HCT116 (cell line): ENCODE measurements around the gene URAD. TPM values are rescaled to one million over a fixed set of nuclear protein-coding genes. Genes with fewer than 3 reads are reported as not detected.

Experiments
- ATAC-seq: fragments of 200-7000 bp; cut with Tn5 transposase; 2 replicates; pipeline ENCODE4 v1.9.1; 2020; ENCODE audit warnings: mild to moderate bottlenecking, moderate library complexity
- BruUV-seq: library from RNA; stranded (reverse); fragments of 400-500 nt; replicated peaks from 2 replicates; lab custom pipeline; 2021; lab: Mats Ljungman, UMichigan
- CTCF ChIA-PET: fragments of 300-600 bp; sonication (Branson Sonifier 250); formaldehyde crosslinking; loops from one replicate; lab custom pipeline; 2021; ENCODE audit warnings: antibody characterized with exemption; lab: Charles Lee
- POLR2A ChIA-PET: fragments of 300-600, 350-600 bp; sonication (Branson Sonifier 250); formaldehyde crosslinking; loops from one replicate; lab custom pipeline; 2021; ENCODE audit warnings: antibody characterized with exemption; lab: Charles Lee
- RAD21 ChIA-PET, 2 experiments: fragments of 300-600 bp; sonication (Branson Sonifier 250); formaldehyde crosslinking; loops; one replicate each; lab custom pipeline; 2023; ENCODE audit warnings: low total read pairs in 2 of 2; ENCODE audit not compliant: uncharacterized antibody in 2 of 2, unreplicated experiment in 2 of 2, low non-redundant PET in 1 of 2; lab: Charles Lee
- DNase-seq: peaks from one replicate; pipeline ENCODE4 v3.0.0-alpha.2; 2010; ENCODE audit warnings: low read depth, low spot score
- H2AFZ ChIP-seq: fragments of 200-600 bp; shearing (Covaris generic), sonication (generic); 2 replicates; pipeline ENCODE4 v1.6.1; 2017; ENCODE audit warnings: low read depth, mixed run types, mixed read lengths, antibody characterized with exemption, low read length; ENCODE audit not compliant: poor library complexity, severe bottlenecking
- H3K27ac ChIP-seq: 2 replicates; pipeline ENCODE4 v1.5.1; 2012; ENCODE audit warnings: low read depth, low read length
- H3K27me3 ChIP-seq: fragments of 200-600 bp; sonication (generic); 2 replicates; pipeline ENCODE4 v1.6.1; 2016; ENCODE audit warnings: mixed run types, low read length, mixed read lengths; ENCODE audit not compliant: insufficient read depth
- H3K36me3 ChIP-seq, 2 experiments: fragments of 200-500 bp in 1 of 2; fragments of 200-600 bp in 1 of 2; sonication (Bioruptor generic) in 1 of 2; sonication (generic) in 1 of 2; 2 replicates each; pipeline versions ENCODE4 v1.5.1 to v1.6.1; 2014 to 2016; ENCODE audit warnings: low read length in 2 of 2, inconsistent platforms in 1 of 2, mixed read lengths in 1 of 2, mixed run types in 1 of 2; ENCODE audit not compliant: insufficient read depth in 2 of 2, control insufficient read depth in 1 of 2
- H3K4me1 ChIP-seq, 2 experiments: fragments of 200-600 bp in 1 of 2; sonication (generic) in 1 of 2; 2 replicates each; pipeline versions ENCODE4 v1.5.1 to v1.6.1; 2012 to 2017; ENCODE audit warnings: low read length in 2 of 2, inconsistent platforms in 1 of 2, mild to moderate bottlenecking in 1 of 2, mixed read lengths in 1 of 2, mixed run types in 1 of 2, moderate library complexity in 1 of 2; ENCODE audit not compliant: insufficient read depth in 2 of 2, control insufficient read depth in 1 of 2
- H3K4me2 ChIP-seq: fragments of 200-600 bp; sonication (generic); 2 replicates; pipeline ENCODE4 v1.6.1; 2017; ENCODE audit warnings: mixed run types, low read length, mixed read lengths
- H3K4me3 ChIP-seq, 2 experiments: fragments of 200-600 bp in 1 of 2; sonication (generic) in 1 of 2; replicated peaks in 1 of 2; 2 replicates each; pipeline ENCODE4 v1.5.1; 2011 to 2016; ENCODE audit warnings: low read length in 2 of 2, control low read depth in 1 of 2, low read depth in 1 of 2, mild to moderate bottlenecking in 1 of 2, mixed read lengths in 1 of 2, mixed run types in 1 of 2
- H3K79me2 ChIP-seq: fragments of 200-600 bp; sonication (generic); 2 replicates; pipeline ENCODE4 v1.6.1; 2017; ENCODE audit warnings: mild to moderate bottlenecking, mixed run types, low read length, moderate library complexity, mixed read lengths; ENCODE audit not compliant: insufficient read depth
- H3K9ac ChIP-seq: fragments of 200-600 bp; sonication (generic); 2 replicates; pipeline ENCODE4 v1.6.1; 2016; ENCODE audit warnings: low read length, mixed read lengths
- H3K9me2 ChIP-seq: fragments of 200-600 bp; sonication (generic), shearing (Covaris generic); 2 replicates; pipeline ENCODE4 v1.6.1; 2017; ENCODE audit warnings: mixed run types, mild to moderate bottlenecking, moderate library complexity; ENCODE audit not compliant: insufficient read depth
- H3K9me3 ChIP-seq, 2 experiments: fragments of 200-500 bp in 1 of 2; fragments of 200-600 bp in 1 of 2; sonication (Bioruptor generic) in 1 of 2; sonication (generic) in 1 of 2; 2 replicates each; pipeline ENCODE4 v1.6.1; 2014 to 2017; ENCODE audit warnings: low read length in 2 of 2, mixed read lengths in 2 of 2, inconsistent platforms in 1 of 2, low read depth in 1 of 2, mild to moderate bottlenecking in 1 of 2, mixed run types in 1 of 2, moderate library complexity in 1 of 2; ENCODE audit not compliant: control insufficient read depth in 1 of 2, insufficient read depth in 1 of 2
- H4K20me1 ChIP-seq: fragments of 200-600 bp; sonication (generic), shearing (Covaris generic); 2 replicates; pipeline ENCODE4 v1.6.1; 2017; ENCODE audit warnings: mixed run types, mild to moderate bottlenecking, moderate library complexity; ENCODE audit not compliant: insufficient read depth
- EGR1 ChIP-seq: IDR thresholded peaks from 2 replicates; pipeline ENCODE4 v1.6.1; 2012; ENCODE audit warnings: low read depth
- ELF1 ChIP-seq: IDR thresholded peaks from 2 replicates; pipeline ENCODE4 v1.6.1; 2012; ENCODE audit warnings: low read depth, borderline replicate concordance
- FOSL1 ChIP-seq: IDR thresholded peaks from 2 replicates; pipeline ENCODE4 v1.6.1; 2012; ENCODE audit warnings: low read depth
- JUND ChIP-seq: IDR thresholded peaks from 2 replicates; pipeline ENCODE4 v1.6.1; 2012
- POLR2A ChIP-seq: IDR thresholded peaks from 2 replicates; pipeline ENCODE4 v1.7.0; 2011; ENCODE audit warnings: borderline replicate concordance; ENCODE audit not compliant: insufficient read depth, insufficient read length; ENCODE audit errors: extremely low read depth
- POLR2AphosphoS5 ChIP-seq: IDR thresholded peaks from 2 replicates; pipeline ENCODE4 v1.6.1; 2011; ENCODE audit warnings: mild to moderate bottlenecking, low read depth, low read length, moderate library complexity
- SIN3A ChIP-seq: IDR thresholded peaks from 2 replicates; pipeline ENCODE4 v1.6.1; 2012; ENCODE audit warnings: low read depth
- SRF ChIP-seq: IDR thresholded peaks from 2 replicates; pipeline ENCODE4 v1.6.1; 2012; ENCODE audit warnings: low read depth
- TCF7L2 ChIP-seq: IDR thresholded peaks from 2 replicates; pipeline ENCODE4 v1.7.0; 2011; ENCODE audit warnings: borderline replicate concordance, inconsistent platforms; ENCODE audit not compliant: insufficient read depth, insufficient read length; ENCODE audit errors: extremely low read depth
- YY1 ChIP-seq: IDR thresholded peaks from 2 replicates; pipeline ENCODE4 v1.6.1; 2011; ENCODE audit warnings: low read length, low read depth, moderate library complexity, mild to moderate bottlenecking; ENCODE audit not compliant: insufficient replicate concordance; ENCODE audit errors: extremely low read depth
- ZFX ChIP-seq: fragments of 450-650 bp; IDR thresholded peaks from 2 replicates; pipeline ENCODE4 v1.6.1; 2017
- ZNF274 ChIP-seq: fragments of 200-500 bp; sonication (Bioruptor generic); IDR thresholded peaks from 2 replicates; pipeline ENCODE4 v1.6.1; 2014; ENCODE audit warnings: mild to moderate bottlenecking, low read depth, low read length, inconsistent platforms
- intact Hi-C: fragments of 100-400 bp; cut with micrococcal nuclease; formaldehyde crosslinking; loops from 2 replicates; pipeline ENCODE4 v1.10.0; 2022
- total RNA-seq: library from RNA; stranded (reverse); gene quantifications from one replicate; pipeline ENCODE4 v1.2.1, GENCODE V29; 2021; ENCODE audit not compliant: unreplicated experiment
- TF ChIP-seq, protein P1 (sequence below): IDR thresholded peaks from 2 replicates; pipeline ENCODE4 v1.6.1; 2012; ENCODE audit warnings: low read depth
- TF ChIP-seq, protein P2 (sequence below), 3 experiments: fragments of 200-600 bp in 1 of 3; sonication (generic) in 1 of 3; IDR thresholded peaks in 2 of 3; conservative IDR thresholded peaks in 1 of 3; 2 replicates each; pipeline ENCODE4 v1.5.1; 2012 to 2017; ENCODE audit warnings: low read depth in 2 of 3, low read length in 2 of 3, antibody characterized with exemption in 1 of 3, borderline replicate concordance in 1 of 3, control low read depth in 1 of 3, mild to moderate bottlenecking in 1 of 3, mixed read lengths in 1 of 3, mixed run types in 1 of 3, moderate library complexity in 1 of 3; ENCODE audit not compliant: insufficient read depth in 1 of 3

Gene URAD
- total RNA-seq, 1 experiment from 2014 or later = not detected

DNA sequence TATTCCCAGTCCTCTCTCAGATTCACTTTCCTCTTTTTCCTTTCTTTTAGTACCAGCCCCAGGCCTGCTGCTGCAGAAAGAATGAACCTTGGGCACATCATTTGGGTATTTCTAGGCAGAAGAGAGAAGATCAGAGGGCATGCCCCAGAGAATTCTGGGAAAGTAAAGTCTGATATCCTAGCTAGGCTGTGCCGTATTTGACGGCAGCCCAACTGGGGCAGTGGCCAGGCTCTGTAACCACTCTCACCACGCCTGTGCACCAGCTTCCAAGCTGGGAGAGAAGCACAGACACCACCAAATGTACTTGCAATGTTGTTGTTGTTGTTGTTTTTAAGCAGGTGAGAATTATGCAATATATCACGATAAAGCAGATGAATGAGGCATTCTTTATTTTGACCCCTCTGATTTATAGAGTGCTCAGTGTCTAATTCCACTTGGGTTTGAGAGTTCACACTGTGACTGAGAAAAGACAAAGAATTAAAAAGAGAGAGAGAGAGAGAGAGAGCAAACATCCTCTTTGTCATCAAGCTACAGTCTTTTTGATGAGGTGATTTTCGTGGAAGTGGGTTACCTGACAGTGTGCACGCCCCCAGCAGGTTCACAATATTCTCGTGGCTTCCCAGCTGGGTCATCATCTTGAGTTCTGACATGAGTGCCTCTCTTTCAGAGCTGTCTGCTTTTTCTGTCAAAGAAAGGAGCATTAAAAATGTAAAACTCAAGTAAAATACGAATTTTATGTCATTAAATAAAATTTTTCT, 39.3 kb upstream of the URAD start:
- DNase-seq (no peak), ATAC-seq (no peak)
- RAD21 ChIA-PET = interaction anchor here in 1 of 2 experiments (0.7 kb wide), 1 partner anchor 645 kb away, joined by 3 read pairs; no protein-coding TSS in a partner anchor
- Histone ChIP-seq H4K20me1 (no peaks in the 10 kb centered on the region), H3K9me2 (no peaks in the 10 kb centered on the region), H3K79me2 (no peaks in the 10 kb centered on the region), H3K27ac (no peak overlapping the region), H3K4me2 (no peak overlapping the region), H3K36me3 (no peaks in the 10 kb centered on the region), H3K27me3 (no peaks in the 10 kb centered on the region), H3K4me1 (no peaks in the 10 kb centered on the region), H3K4me3 (no peak overlapping the region), H3K9ac (no peak overlapping the region), H3K9me3 (no peaks in the 10 kb centered on the region), H2AFZ (no peak overlapping the region)
- POLR2A ChIA-PET = no interaction called here
- TF ChIP-seq ELF1 (no peak), EGR1 (no peak)
- intact Hi-C loops = no loop called here
- CTCF ChIA-PET = no interaction called here
- no TSS peak for BruUV-seq

- Histone ChIP-seq H3K4me2 (no peak overlapping the region), H3K27me3 (no peaks in the 10 kb centered on the region), H3K4me1 (no peaks in the 10 kb centered on the region), H3K79me2 (no peaks in the 10 kb centered on the region), H4K20me1 (no peaks in the 10 kb centered on the region), H3K4me3 (no peak overlapping the region), H3K36me3 (no peaks in the 10 kb centered on the region), H2AFZ (no peak overlapping the region), H3K9ac (no peak overlapping the region), H3K27ac (no peak overlapping the region), H3K9me3 (no peaks in the 10 kb centered on the region), H3K9me2 (no peaks in the 10 kb centered on the region)
- no TSS peak for BruUV-seq
- DNase-seq (no peak), ATAC-seq (no peak)
- ChIA-PET POLR2A (no interaction called here), RAD21 (no interaction called here), CTCF (no interaction called here)
- intact Hi-C loops = no loop called here
- TF ChIP-seq ZNF274 (no peak), TCF7L2 (no peak), FOSL1 (no peak), YY1 (no peak), SRF (no peak), POLR2A (no peak), JUND (no peak), POLR2AphosphoS5 (no peak), EGR1 (no peak), SIN3A (no peak), ZFX (no peak)
- TF ChIP-seq, protein P1, sequence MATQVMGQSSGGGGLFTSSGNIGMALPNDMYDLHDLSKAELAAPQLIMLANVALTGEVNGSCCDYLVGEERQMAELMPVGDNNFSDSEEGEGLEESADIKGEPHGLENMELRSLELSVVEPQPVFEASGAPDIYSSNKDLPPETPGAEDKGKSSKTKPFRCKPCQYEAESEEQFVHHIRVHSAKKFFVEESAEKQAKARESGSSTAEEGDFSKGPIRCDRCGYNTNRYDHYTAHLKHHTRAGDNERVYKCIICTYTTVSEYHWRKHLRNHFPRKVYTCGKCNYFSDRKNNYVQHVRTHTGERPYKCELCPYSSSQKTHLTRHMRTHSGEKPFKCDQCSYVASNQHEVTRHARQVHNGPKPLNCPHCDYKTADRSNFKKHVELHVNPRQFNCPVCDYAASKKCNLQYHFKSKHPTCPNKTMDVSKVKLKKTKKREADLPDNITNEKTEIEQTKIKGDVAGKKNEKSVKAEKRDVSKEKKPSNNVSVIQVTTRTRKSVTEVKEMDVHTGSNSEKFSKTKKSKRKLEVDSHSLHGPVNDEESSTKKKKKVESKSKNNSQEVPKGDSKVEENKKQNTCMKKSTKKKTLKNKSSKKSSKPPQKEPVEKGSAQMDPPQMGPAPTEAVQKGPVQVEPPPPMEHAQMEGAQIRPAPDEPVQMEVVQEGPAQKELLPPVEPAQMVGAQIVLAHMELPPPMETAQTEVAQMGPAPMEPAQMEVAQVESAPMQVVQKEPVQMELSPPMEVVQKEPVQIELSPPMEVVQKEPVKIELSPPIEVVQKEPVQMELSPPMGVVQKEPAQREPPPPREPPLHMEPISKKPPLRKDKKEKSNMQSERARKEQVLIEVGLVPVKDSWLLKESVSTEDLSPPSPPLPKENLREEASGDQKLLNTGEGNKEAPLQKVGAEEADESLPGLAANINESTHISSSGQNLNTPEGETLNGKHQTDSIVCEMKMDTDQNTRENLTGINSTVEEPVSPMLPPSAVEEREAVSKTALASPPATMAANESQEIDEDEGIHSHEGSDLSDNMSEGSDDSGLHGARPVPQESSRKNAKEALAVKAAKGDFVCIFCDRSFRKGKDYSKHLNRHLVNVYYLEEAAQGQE = no peak
- TF ChIP-seq, protein P2, sequence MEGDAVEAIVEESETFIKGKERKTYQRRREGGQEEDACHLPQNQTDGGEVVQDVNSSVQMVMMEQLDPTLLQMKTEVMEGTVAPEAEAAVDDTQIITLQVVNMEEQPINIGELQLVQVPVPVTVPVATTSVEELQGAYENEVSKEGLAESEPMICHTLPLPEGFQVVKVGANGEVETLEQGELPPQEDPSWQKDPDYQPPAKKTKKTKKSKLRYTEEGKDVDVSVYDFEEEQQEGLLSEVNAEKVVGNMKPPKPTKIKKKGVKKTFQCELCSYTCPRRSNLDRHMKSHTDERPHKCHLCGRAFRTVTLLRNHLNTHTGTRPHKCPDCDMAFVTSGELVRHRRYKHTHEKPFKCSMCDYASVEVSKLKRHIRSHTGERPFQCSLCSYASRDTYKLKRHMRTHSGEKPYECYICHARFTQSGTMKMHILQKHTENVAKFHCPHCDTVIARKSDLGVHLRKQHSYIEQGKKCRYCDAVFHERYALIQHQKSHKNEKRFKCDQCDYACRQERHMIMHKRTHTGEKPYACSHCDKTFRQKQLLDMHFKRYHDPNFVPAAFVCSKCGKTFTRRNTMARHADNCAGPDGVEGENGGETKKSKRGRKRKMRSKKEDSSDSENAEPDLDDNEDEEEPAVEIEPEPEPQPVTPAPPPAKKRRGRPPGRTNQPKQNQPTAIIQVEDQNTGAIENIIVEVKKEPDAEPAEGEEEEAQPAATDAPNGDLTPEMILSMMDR (IDR thresholded peaks at IDR 0.05 in 2 of 3, conservative IDR thresholded peaks at IDR 0.05 in 1 of 3; ENCODE audit: borderline replicate concordance in 1 of 3, insufficient read depth in 1 of 3, low read depth in 2 of 3, low read length in 2 of 3) = no peak
Measured at GRCh38 chr13:28027071-28027470, 38.6 kb upstream of the URAD start.
